Prostate gland (tissue), 2 donors: ENCODE data around the gene WDR48. TPM values are rescaled to one million over a fixed set of nuclear protein-coding genes. Genes with fewer than 3 reads are reported as not detected.

Experiments used
- DNase-seq: peaks from one replicate; pipeline ENCODE4 v3.0.0-alpha.2; 2019; ENCODE audit warnings: low spot score
- H3K27ac ChIP-seq, 2 donors: fragments of 200-600 bp; sonication (generic); 2 replicates each; pipeline ENCODE4 v1.5.1; 2017 to 2019
- H3K27me3 ChIP-seq: fragments of 200-600 bp; sonication (generic); replicated peaks from 2 replicates; pipeline ENCODE4 v1.5.1; 2019; ENCODE audit not compliant: insufficient read depth
- H3K36me3 ChIP-seq, 2 donors: fragments of 200-600 bp; sonication (generic); 1 replicate in 1 of 2; 2 replicates in 1 of 2; pipeline versions ENCODE4 v1.5.1 to v1.8.1; 2017 to 2019
- H3K4me1 ChIP-seq: fragments of 200-600 bp; sonication (generic); replicated peaks from 2 replicates; pipeline ENCODE4 v1.5.1; 2019
- H3K4me3 ChIP-seq, 2 donors: fragments of 200-600 bp; sonication (generic); 2 replicates each; pipeline ENCODE4 v1.5.1; 2017 to 2019
- H3K9me3 ChIP-seq: fragments of 200-600 bp; sonication (generic); 2 replicates; pipeline ENCODE4 v1.5.1; 2017
- POLR2A ChIP-seq: fragments of 450-650 bp; IDR thresholded peaks from one replicate; pipeline ENCODE4 v1.6.1; 2016; ENCODE audit warnings: antibody characterized with exemption, mild to moderate bottlenecking
- POLR2AphosphoS5 ChIP-seq: sonication (generic); formaldehyde crosslinking; IDR thresholded peaks from one replicate; pipeline ENCODE4 v1.6.1; 2017; ENCODE audit warnings: antibody characterized with exemption
- WGBS: methylation state at CpG from one replicate; pipeline ENCODE4 v1.1.5; 2018; 5-methylcytosine and 5-hydroxymethylcytosine counted together
- intact Hi-C: fragments of 100-400 bp; cut with DNase I; formaldehyde crosslinking; loops from one replicate; pipeline ENCODE4 v1.14.2; 2022
- total RNA-seq, 2 donors: library from RNA; depleted of rRNA; stranded (reverse); fragments of >200 nt; gene quantifications; one replicate each; pipeline ENCODE4 v1.1.0, GENCODE V29; 2016
- TF ChIP-seq, protein P1 (sequence below), 4 experiments: fragments of 200-600 bp in 2 of 4; fragments of 450-650 bp in 2 of 4; sonication (generic) in 2 of 4; IDR thresholded peaks; 1 replicate in 3 of 4; 2 replicates in 1 of 4; pipeline ENCODE4 v1.5.1; 2016 to 2019; ENCODE audit warnings: antibody characterized with exemption in 4 of 4, mild to moderate bottlenecking in 2 of 4, moderate library complexity in 2 of 4

Gene WDR48
- total RNA-seq, 2 donors from 2014 or later: 22.5 to 46.7 TPM

DNA sequence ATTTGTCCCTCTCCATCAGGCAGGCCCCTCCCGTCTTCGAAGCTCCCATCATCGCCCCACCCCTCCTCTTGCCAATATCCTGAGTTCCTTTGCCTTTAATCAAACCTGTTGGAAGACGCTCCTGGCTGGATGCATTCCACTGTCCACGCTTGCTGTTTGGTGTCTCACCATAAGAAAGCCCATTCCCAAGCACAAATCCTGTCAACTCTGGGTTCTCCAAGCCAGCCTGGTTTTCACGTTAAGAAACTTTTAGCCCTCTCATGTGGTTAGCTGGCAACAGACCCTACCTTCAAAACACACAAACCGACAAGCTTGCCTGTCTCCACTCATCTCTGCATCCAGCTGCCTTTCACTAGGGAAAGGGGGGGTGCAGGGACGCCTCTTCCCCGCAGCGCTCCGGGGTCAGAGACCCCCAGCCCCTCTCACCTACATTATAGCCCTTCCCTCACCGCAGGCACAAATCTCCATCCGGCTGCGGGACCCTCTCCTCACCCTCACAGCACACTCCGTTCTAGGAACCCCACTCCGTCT, 54.5 kb downstream of the WDR48 start:
- Histone ChIP-seq H3K4me1 (peaks cover 7% of the 10 kb centered on the region), H3K27ac (peak overlapping the region; percentile 87 to 94), H3K9me3 (no peaks in the 10 kb centered on the region), H3K36me3 (no peaks in the 10 kb centered on the region), H3K4me3 (peak overlapping the region; percentile 96 to 99), H3K27me3 (no peaks in the 10 kb centered on the region)
- DNase-seq: no peak
- TF ChIP-seq, protein P1, sequence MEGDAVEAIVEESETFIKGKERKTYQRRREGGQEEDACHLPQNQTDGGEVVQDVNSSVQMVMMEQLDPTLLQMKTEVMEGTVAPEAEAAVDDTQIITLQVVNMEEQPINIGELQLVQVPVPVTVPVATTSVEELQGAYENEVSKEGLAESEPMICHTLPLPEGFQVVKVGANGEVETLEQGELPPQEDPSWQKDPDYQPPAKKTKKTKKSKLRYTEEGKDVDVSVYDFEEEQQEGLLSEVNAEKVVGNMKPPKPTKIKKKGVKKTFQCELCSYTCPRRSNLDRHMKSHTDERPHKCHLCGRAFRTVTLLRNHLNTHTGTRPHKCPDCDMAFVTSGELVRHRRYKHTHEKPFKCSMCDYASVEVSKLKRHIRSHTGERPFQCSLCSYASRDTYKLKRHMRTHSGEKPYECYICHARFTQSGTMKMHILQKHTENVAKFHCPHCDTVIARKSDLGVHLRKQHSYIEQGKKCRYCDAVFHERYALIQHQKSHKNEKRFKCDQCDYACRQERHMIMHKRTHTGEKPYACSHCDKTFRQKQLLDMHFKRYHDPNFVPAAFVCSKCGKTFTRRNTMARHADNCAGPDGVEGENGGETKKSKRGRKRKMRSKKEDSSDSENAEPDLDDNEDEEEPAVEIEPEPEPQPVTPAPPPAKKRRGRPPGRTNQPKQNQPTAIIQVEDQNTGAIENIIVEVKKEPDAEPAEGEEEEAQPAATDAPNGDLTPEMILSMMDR (IDR thresholded peaks at IDR 0.05): no peak
- TF ChIP-seq POLR2A (no peak), POLR2AphosphoS5 (no peak)
- intact Hi-C loops: loop anchor here (5.0 to 10.0 kb wide), 2 partner anchors 81 to 298 kb away; partner anchors contain the start of gene RPSA
- 6% methylated on average over 16 of the region's 16 CpGs for WGBS

DNA sequence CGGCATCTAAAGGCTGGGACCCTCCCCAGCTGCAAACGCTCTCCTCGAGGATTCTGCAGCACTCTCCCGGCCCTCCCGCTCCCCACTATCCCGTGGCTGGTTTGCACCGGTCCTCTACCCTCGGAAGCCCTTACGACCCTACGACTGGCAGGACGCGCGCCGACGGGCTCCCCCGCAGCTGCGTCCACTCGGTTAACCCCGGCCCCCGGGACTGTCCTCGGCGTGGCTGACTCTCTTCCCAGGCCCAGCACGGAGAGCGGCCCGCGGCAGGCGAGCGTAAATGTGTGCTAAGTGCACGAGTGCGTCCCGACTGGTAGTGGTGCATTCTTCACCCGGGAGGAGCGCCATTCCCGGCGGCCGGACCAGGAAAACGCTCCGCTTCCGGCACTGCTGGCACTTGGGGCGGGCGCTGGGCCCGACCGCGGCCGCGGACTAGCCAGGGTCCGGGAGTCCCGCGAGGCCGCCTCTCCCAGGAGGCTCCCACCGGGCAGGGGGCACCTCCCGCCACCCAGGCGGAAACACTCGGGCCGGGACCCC, 55.1 kb downstream of the WDR48 start:
- TF ChIP-seq POLR2AphosphoS5: no peak
- TF ChIP-seq, protein P1 (IDR thresholded peaks at IDR 0.05): no peak
- no peak for TF ChIP-seq POLR2A
- no peaks in the 10 kb centered on the region for H3K36me3 ChIP-seq
- intact Hi-C loops: loop anchor here (5.0 to 10.0 kb wide), 2 partner anchors 80 to 298 kb away; partner anchors contain the start of gene RPSA
- peak overlapping the region; percentile 96 to 99 for H3K4me3 ChIP-seq
- no peaks in the 10 kb centered on the region for H3K9me3 ChIP-seq
- H3K27me3 ChIP-seq: no peaks in the 10 kb centered on the region
- H3K27ac ChIP-seq: peak overlapping the region; percentile 87 to 94
- WGBS: under 1% methylated on average over 43 of the region's 55 CpGs
- peaks cover 7% of the 10 kb centered on the region for H3K4me1 ChIP-seq
- peak; percentile 37 for DNase-seq

DNA sequence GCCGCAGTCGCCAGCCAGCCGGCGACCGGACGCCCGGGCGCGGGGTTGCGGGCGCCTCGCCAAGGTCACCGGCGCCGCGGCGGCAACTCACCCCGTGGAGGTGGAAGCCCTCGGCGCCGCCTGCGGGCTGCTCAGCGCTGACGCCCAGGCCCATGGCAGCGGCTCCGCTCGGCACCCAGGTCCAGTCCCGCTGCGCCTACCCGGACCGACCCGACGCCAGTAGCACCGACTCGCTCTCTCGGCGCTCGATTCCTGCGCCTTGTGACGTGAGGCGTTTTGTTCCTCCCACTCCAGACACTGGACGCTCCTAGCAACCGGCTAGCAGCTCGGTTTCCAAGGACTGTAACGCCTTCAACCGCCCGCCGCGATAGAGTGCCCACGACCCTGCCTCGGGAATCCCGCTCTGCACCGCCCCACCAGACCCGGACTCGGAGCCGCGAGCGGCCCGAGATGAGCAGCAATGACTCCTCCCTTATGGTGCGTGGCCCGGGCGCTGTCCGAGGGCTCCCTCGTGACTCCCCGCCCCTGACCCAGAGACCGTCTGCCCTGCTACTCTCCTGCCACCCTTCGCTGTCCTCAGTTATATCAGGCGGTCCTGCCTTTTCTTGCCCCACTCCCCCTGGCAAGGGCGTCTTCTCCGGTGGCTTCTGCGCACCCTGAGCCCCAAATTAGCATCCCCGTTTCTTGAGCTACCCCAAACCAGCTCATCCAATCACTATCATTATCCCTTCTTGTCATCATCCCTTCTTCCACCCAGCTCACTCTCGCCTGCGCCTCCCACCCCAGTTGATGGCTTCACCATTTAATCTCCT, 55.8 kb downstream of the WDR48 start, which contains the start of the genes GORASP1 and TTC21A:
TSS of gene GORASP1 (minus strand) at position 240 of the 812 bp plus-strand sequence. CDS start at position 154, 86 bp downstream.
TSS of gene TTC21A (plus strand) at position 293 of the 812 bp plus-strand sequence. CDS start at position 451, 158 bp downstream.
- H3K4me1 ChIP-seq: peaks cover 7% of the 10 kb centered on the region
- under 1% methylated on average over 70 of the region's 74 CpGs for WGBS
- intact Hi-C loops: loop anchor here (5.0 to 10.0 kb wide), 2 partner anchors 80 to 297 kb away; partner anchors contain the start of gene RPSA

DNA sequence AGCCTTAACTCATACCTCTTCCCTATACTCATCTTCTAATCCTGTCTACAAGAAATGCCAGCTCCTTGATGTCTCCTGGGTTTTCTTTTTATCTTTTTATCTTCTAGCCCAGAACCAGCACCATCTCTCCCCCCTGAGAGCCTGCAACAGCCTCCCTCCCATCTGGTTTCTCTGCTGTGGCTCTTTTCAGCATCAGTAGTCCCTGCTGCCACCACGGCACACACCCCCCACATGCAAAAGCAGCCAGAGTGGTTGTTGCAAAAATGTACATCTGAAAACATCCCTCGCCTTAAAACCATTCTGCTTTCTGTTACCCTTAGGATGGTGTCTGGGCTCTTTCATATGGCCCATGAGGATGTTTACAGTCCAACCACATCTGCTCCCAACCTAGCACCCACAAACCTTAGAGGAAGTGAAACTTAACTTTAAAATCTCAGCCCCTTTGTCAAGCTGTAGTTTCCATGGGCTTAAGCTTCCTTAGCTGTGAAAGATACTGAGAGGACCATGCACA, 56.4 kb downstream of the WDR48 start:
- H3K4me3 ChIP-seq: peak overlapping the region; percentile 96 to 99
- TF ChIP-seq, protein P1 (IDR thresholded peaks at IDR 0.05): no peak
- intact Hi-C loops: loop anchor here (5.0 to 10.0 kb wide), 2 partner anchors 79 to 297 kb away; partner anchors contain the start of gene RPSA
- WGBS: 46% methylated on average over 2 of the region's 2 CpGs
- H3K36me3 ChIP-seq: no peaks in the 10 kb centered on the region
- H3K9me3 ChIP-seq: no peaks in the 10 kb centered on the region
- no peaks in the 10 kb centered on the region for H3K27me3 ChIP-seq
- H3K4me1 ChIP-seq: peaks cover 7% of the 10 kb centered on the region
- DNase-seq: no peak
- H3K27ac ChIP-seq: peak overlapping the region; percentile 87 to 94

More for the DNA sequence above, 55.8 kb downstream of the WDR48 start, which contains the start of the genes GORASP1 and TTC21A:
- Histone ChIP-seq H3K27me3 (no peaks in the 10 kb centered on the region), H3K9me3 (no peaks in the 10 kb centered on the region), H3K36me3 (no peaks in the 10 kb centered on the region), H3K27ac (peak within 1 kb of the TSS; percentile 87 to 94), H3K4me3 (peak within 1 kb of the TSS; percentile 96 to 99)
- TF ChIP-seq, protein P1 (IDR thresholded peaks at IDR 0.05): peak in 1 of 4 experiments; percentile 14
- TF ChIP-seq POLR2AphosphoS5 (peak; percentile 88), POLR2A (peak; percentile 79)
- DNase-seq: peak; percentile 90
